ENCODE measurements around the gene EDA.
"Not testable (repeated sequence)": the region's sequence is repeated elsewhere in the genome, so short reads cannot be mapped to it uniquely, and the experiment has no call there.

EDA gene

DNA sequence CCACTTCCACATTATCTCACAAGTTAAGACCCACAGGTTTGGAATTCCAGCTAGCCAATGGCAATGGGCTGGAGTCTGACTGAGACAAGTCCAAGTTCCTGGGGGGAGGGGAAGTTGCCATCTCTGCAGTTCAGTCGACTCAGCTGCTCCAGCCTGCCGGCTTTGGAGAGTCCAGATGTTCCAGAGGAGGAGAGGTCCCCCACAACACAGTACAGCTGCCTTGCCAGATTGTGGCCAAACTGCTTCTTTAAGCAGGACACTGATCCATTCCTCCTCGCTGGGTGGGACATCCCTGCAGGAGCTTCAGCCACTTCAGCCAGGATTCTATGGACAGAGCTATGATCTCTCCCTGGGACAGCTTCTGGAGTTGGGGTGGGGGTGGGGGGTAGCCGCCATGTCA is 199.2 kb downstream of the EDA start:
- ChIA-PET POLR2A (no interaction called here), CTCF (no interaction called here)
- TF ChIP-seq CTCF (IDR thresholded peaks at IDR 0.05; ENCODE audit: control extremely low read depth, extremely low read depth, low read depth, missing control alignments) = no peak
- no peak for DNase-seq (ENCODE audit: extremely low spot score)

DNA sequence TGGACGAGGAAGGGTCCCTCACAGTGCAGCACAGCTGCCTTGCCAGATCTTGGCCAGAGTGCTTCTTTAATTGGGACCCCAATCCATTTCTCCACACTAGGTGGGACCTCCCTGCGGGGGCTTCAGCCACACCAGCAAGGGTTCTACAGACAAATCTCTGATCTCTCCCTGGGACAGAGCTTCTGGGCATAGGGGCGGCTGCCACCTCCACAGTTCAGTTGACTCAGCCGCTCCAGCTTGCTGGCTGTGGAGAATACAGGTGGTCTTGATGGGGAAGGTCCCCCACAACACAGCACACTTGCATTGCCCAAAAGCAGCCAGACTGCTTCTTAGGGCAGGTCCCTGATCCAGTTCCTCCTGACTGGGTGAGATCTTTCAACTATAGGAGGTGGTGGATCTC is 199.6 kb downstream of the EDA start:
- POLR2A ChIA-PET = no interaction called here
- no peak for TF ChIP-seq CTCF (IDR thresholded peaks at IDR 0.05; ENCODE audit: control extremely low read depth, extremely low read depth, low read depth, missing control alignments)
- CTCF ChIA-PET = no interaction called here
- DNase-seq (ENCODE audit: extremely low spot score) = no peak

GRCh38 chrX:69844636-69845035 is 228.7 kb downstream of the EDA start:
- CTCF ChIA-PET = no interaction called here
- DNase-seq (ENCODE audit: extremely low spot score) = no peak
- POLR2A ChIA-PET = no interaction called here
- TF ChIP-seq CTCF (IDR thresholded peaks at IDR 0.05; ENCODE audit: control extremely low read depth, extremely low read depth, low read depth, missing control alignments) = no peak

- CTCF ChIA-PET; DNase-seq (ENCODE audit: extremely low spot score); POLR2A ChIA-PET: not testable (repeated sequence)
Observed at GRCh38 chrX:69859999-69860398, 244.1 kb downstream of the EDA start.

DNA sequence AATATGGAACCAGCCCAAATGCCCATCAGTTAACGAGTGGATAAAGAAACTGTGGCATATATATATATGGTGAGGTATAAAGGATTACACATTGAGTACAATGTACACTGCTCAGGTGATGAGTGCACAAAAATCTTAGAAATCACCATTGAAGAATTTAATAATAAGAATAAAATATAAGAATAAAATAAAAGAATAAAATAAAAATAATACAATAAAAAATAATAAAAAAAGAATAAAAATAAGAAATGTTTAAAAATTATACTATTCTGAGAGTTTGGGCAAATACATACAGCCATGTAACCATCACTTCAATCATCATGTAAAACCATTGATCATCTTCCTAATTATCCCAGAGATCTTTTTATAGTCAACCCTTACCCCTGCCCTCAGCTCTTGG is 260.3 kb downstream of the EDA start:
- TF ChIP-seq CTCF (IDR thresholded peaks at IDR 0.05; ENCODE audit: control extremely low read depth, extremely low read depth, low read depth, missing control alignments) = no peak
- POLR2A ChIA-PET = no interaction called here
- CTCF ChIA-PET = no interaction called here
- no peak for DNase-seq (ENCODE audit: extremely low spot score)

- DNase-seq (ENCODE audit: extremely low spot score) = no peak
- no peak for TF ChIP-seq CTCF (IDR thresholded peaks at IDR 0.05; ENCODE audit: control extremely low read depth, extremely low read depth, low read depth, missing control alignments)
- POLR2A ChIA-PET = no interaction called here
- CTCF ChIA-PET = no interaction called here
Observed at GRCh38 chrX:69884210-69884609, 268.3 kb downstream of the EDA start.

GRCh38 chrX:69896046-69896445 is 280.1 kb downstream of the EDA start:
- TF ChIP-seq CTCF (IDR thresholded peaks at IDR 0.05; ENCODE audit: control extremely low read depth, extremely low read depth, low read depth, missing control alignments) = no peak
- no peak for DNase-seq (ENCODE audit: extremely low spot score)
- ChIA-PET CTCF (no interaction called here), POLR2A (no interaction called here)

Measured in GM10248 (cell line).